Suprapubic skin (tissue), 4 donors: ENCODE results near the gene SPEM3.

Source experiments
- EP300 ChIP-seq: sonication (generic); formaldehyde crosslinking; IDR thresholded peaks from one replicate; pipeline ENCODE4 v1.6.1; 2017; ENCODE audit warnings: antibody characterized with exemption
- POLR2A ChIP-seq, 2 donors: fragments of 450-650 bp; IDR thresholded peaks; one replicate each; pipeline ENCODE4 v1.6.1; 2017; ENCODE audit warnings: antibody characterized with exemption in 2 of 2, mild to moderate bottlenecking in 2 of 2, moderate library complexity in 2 of 2
- POLR2AphosphoS5 ChIP-seq, 3 donors: sonication (generic); formaldehyde crosslinking; IDR thresholded peaks; one replicate each; pipeline ENCODE4 v1.6.1; 2017; ENCODE audit warnings: antibody characterized with exemption in 3 of 3
- TF ChIP-seq, protein P1 (sequence below), 2 donors: fragments of 200-600 bp in 1 of 2; fragments of 450-650 bp in 1 of 2; sonication (generic) in 1 of 2; IDR thresholded peaks; one replicate each; pipeline ENCODE4 v1.5.1; 2016 to 2019; ENCODE audit warnings: antibody characterized with exemption in 2 of 2, mild to moderate bottlenecking in 1 of 2, moderate library complexity in 1 of 2

- TF ChIP-seq, protein P1, sequence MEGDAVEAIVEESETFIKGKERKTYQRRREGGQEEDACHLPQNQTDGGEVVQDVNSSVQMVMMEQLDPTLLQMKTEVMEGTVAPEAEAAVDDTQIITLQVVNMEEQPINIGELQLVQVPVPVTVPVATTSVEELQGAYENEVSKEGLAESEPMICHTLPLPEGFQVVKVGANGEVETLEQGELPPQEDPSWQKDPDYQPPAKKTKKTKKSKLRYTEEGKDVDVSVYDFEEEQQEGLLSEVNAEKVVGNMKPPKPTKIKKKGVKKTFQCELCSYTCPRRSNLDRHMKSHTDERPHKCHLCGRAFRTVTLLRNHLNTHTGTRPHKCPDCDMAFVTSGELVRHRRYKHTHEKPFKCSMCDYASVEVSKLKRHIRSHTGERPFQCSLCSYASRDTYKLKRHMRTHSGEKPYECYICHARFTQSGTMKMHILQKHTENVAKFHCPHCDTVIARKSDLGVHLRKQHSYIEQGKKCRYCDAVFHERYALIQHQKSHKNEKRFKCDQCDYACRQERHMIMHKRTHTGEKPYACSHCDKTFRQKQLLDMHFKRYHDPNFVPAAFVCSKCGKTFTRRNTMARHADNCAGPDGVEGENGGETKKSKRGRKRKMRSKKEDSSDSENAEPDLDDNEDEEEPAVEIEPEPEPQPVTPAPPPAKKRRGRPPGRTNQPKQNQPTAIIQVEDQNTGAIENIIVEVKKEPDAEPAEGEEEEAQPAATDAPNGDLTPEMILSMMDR (IDR thresholded peaks at IDR 0.05), result no peak
- TF ChIP-seq POLR2A (IDR thresholded peaks at IDR 0.05) (no peak), POLR2AphosphoS5 (IDR thresholded peaks at IDR 0.05) (no peak), EP300 (no peak)
Observed at GRCh38 chr17:7448461-7448860, 19.8 kb downstream of the SPEM3 start.
